Large intestine (tissue), 3 donors: ENCODE data around the gene HOXA4. TPM values are rescaled to one million over a fixed set of nuclear protein-coding genes. Genes with fewer than 3 reads are reported as not detected.
A peak's percentile ranks its signal among the peaks of the same experiment; 100 is the strongest.

ENCODE experiments used
- DNase-seq, 2 donors: peaks; one replicate each; pipeline versions ENCODE4 v3.0.0 to v3.0.0-alpha.2; 2013
- H3K27ac ChIP-seq: one replicate; pipeline ENCODE4 v1.5.1; 2013; ENCODE audit warnings: low read length
- H3K27me3 ChIP-seq: 2 replicates; pipeline ENCODE4 v1.6.1; 2013; ENCODE audit warnings: low read length; ENCODE audit not compliant: control insufficient read depth, insufficient read depth
- H3K36me3 ChIP-seq: 2 replicates; pipeline ENCODE4 v1.6.1; 2013; ENCODE audit warnings: low read length; ENCODE audit not compliant: control insufficient read depth, insufficient read depth
- H3K4me1 ChIP-seq: one replicate; pipeline ENCODE4 v1.6.1; 2013; ENCODE audit warnings: low read length; ENCODE audit not compliant: control insufficient read depth, insufficient read depth
- H3K4me3 ChIP-seq: one replicate; pipeline ENCODE4 v1.5.1; 2013; ENCODE audit warnings: low read length
- H3K9me3 ChIP-seq: one replicate; pipeline ENCODE4 v1.6.1; 2013; ENCODE audit warnings: mild to moderate bottlenecking, low read depth, low read length, moderate library complexity; ENCODE audit not compliant: control insufficient read depth
- WGBS: methylation state at CpG from one replicate; pipeline ENCODE4 v1.1.5; 2013; ENCODE audit warnings: low lambda C conversion rate; ENCODE audit not compliant: insufficient coverage; 5-methylcytosine and 5-hydroxymethylcytosine counted together
- polyA plus RNA-seq: library from polyadenylated mRNA; unstranded; fragments of 120-200 nt; gene quantifications from one replicate; pipeline ENCODE4 v1.2.1, GENCODE V29; 2013

The HOXA4 gene
- polyA plus RNA-seq, 1 donor: 19.7 TPM

- WGBS: no CpG with 5 or more reads among the region's 27 CpGs
- Histone ChIP-seq H3K9me3 (peaks cover 23% of the 10 kb centered on the region), H3K4me3 (peak overlapping the region; percentile 73), H3K27me3 (peaks cover 94% of the 10 kb centered on the region), H3K4me1 (peaks cover 18% of the 10 kb centered on the region), H3K27ac (peak overlapping the region; percentile 89), H3K36me3 (peaks cover 3% of the 10 kb centered on the region)
- DNase-seq: no peak
Measured at GRCh38 chr7:27151341-27151930, 20.9 kb upstream of the HOXA4 start.

DNA sequence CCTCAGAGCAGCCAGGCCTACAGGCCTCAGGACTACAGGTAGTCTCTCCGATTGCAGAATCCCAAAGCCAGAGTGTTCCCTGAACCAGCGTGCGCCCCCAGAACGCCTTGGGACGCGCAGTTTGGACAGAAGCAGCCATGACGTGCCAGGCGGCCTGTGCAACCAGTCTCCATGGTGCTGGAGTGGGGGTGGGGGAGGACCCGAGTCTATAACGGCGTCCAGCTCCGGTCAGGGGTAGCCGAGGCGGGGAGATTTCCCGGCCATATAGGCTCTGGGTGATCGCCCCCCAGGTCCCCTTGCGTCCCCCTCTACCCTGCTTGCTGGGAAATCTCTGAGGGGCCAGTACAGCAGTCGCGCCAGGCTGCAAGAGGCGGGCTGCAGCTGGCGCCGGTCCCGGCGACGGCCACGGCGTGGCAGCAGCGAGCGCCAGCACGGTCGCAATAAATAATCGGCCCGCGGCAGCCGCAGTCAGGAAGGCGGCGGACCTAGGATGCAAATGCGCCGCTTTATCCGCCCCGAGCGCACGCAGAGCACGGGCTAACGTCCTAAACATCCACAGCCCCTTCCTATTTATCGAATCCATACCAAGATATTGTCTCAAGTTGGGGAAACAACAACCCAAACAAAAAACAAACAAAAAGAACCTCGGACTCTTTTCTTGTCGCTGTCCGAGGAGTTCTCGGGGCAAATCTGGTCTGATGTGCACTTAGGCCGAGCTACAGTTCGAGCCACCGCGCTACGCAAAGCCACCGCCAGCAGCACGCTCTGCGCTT lies 20.2 kb upstream of the HOXA4 start:
- Histone ChIP-seq H3K4me3 (peak overlapping the region; percentile 73), H3K36me3 (peaks cover 3% of the 10 kb centered on the region), H3K27me3 (peaks cover 94% of the 10 kb centered on the region), H3K27ac (peak overlapping the region; percentile 89), H3K4me1 (peaks cover 17% of the 10 kb centered on the region), H3K9me3 (peaks cover 20% of the 10 kb centered on the region)
- WGBS: no CpG with 5 or more reads among the region's 58 CpGs
- DNase-seq: peak in 1 of 2 donors; percentile 77

DNA sequence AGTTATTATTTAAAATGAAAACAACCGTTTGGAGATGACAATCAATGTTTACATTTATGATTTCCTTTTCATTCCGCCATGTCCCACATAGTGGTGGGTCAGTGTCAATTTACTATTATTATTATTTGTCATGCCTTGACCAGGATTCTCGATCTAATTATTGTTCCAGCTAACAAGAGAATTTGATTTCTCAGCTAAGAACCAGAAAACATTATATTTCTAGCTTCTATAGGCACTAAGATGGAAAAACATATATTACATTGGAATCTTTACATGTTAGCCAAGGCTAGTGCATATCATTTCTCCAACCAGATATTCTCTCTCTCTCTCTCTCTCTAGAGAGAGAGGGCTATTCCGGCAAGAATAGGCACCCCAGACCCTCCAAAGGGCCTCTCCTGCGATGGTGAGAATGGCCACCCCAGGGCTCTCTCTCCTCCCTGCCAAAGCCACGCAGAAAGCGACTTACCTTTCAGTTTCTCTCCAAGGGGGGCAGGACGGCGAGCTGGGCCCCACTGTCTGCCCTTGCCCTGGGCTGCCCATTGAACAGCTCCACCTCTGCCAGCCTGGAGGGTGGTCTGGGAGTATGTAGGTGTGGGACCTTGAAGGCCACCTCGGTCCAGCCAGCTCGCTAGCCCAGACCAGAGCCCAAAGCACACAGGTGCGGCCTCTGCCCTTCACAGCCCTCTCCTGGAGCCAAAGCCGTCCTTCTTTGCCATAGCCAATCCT lies 19.4 kb upstream of the HOXA4 start:
- peaks cover 94% of the 10 kb centered on the region for H3K27me3 ChIP-seq
- DNase-seq: no peak
- H3K9me3 ChIP-seq: peaks cover 27% of the 10 kb centered on the region
- peak overlapping the region; percentile 73 for H3K4me3 ChIP-seq
- H3K4me1 ChIP-seq: peaks cover 23% of the 10 kb centered on the region
- peaks cover 8% of the 10 kb centered on the region for H3K36me3 ChIP-seq
- peak overlapping the region; percentile 59 for H3K27ac ChIP-seq
- 64% methylated on average over 2 of the region's 13 CpGs for WGBS

DNA sequence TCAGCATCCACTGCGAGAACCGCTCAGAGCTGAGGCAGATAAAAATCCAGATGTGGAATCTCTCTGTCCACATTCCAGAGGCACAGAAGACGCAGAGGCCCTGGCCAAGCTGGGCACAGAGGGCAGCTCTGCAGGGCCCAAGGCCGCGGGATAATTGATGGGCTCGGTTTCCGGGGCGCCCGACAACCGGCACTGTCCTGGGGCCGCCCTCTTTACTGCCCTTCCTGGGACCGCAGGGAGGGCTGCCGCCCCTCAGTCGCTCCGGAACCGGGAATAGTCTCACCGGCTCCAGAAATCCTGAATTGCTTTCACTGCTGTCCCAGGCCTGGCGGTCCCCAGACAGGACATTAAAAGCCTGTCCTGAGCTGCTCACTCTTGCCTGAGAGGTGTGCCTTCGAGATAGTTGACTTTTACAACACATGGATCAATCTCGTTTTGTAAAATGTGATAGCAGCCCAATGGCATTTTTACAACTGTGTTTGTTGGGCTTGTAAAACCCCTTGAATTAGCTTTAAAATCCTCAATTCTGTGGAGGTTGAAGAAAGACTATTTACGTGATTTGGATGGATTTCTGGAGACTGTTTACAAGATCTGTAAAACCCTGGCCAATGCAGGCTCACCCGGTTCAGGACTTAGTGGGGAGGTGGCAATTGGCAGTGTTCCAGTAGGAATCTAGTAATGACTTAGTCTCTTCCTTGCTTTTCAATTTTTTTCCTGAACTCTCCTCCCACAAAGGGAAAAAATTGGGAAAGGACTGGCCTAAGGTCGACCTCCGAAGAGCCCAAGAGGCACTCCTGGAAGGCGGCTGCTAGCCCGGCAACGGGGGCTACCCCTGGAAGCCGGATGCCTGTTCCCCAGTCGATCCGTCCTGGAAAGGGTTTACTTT lies 18.4 kb upstream of the HOXA4 start:
- Histone ChIP-seq H3K4me1 (peaks cover 30% of the 10 kb centered on the region), H3K4me3 (peak overlapping the region; percentile 73), H3K36me3 (peaks cover 8% of the 10 kb centered on the region), H3K9me3 (peaks cover 30% of the 10 kb centered on the region), H3K27me3 (peaks cover 94% of the 10 kb centered on the region), H3K27ac (peak overlapping the region; percentile 59)
- no CpG with 5 or more reads among the region's 30 CpGs for WGBS
- DNase-seq: no peak

GRCh38 chr7:27148031-27148755 lies 17.6 kb upstream of the HOXA4 start:
- Histone ChIP-seq H3K27ac (peak overlapping the region; percentile 59), H3K9me3 (peaks cover 30% of the 10 kb centered on the region), H3K4me3 (peak overlapping the region; percentile 73), H3K36me3 (peaks cover 10% of the 10 kb centered on the region), H3K27me3 (peaks cover 88% of the 10 kb centered on the region), H3K4me1 (peaks cover 32% of the 10 kb centered on the region)
- DNase-seq: no peak
- no CpG with 5 or more reads among the region's 28 CpGs for WGBS

DNA sequence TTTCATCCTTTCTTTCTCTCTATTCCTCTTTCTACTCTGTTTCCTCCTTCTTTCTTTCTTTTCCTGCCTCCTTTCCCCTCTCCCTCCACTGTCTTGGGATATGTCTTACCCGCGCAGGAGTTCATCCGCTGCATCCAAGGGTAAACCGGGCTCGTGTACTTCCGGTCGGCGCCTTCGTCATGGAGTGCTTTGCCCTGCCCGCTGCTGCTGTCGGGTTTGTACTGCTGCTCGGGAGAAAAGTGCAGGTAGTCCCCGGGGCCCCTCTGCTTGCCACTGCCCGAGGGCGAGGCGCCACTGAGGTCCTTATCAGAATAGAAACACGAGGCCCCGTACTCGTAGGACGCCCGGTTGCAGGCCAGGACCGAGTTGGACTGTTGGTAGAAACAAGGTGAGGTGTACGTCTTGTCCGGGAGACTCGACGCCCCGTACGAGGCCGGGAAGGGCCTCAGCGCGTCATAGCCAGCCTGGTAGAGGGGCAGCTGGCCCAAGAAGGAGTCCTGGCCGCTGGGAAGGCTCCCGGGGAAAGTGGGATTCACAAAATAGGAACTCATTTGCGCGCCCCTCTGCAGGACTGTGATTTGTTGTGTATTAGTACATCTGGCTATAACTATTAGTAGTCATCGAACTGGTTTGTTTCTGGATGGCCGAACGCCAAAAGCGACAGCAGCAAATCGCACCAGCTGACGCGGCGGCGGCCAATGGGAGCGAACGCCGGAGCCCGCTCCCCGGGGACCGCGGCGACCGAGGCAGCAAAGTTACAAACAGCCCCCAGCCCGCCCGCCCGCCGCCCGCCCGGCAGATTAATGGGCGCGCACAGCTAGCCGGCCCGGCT lies 16.9 kb upstream of the HOXA4 start, which contains the start of gene HOXA6:
Gene HOXA6 (minus strand): TSS at position 576 of the 832 bp plus-strand sequence. CDS start 25 bp downstream, at position 551.
- Histone ChIP-seq H3K4me1 (peaks cover 27% of the 10 kb centered on the region), H3K9me3 (peaks cover 27% of the 10 kb centered on the region), H3K36me3 (peaks cover 12% of the 10 kb centered on the region), H3K27ac (peak within 1 kb of the TSS; percentile 59), H3K4me3 (peak within 1 kb of the TSS; percentile 73), H3K27me3 (peaks cover 80% of the 10 kb centered on the region)
- 70% methylated on average over 2 of the region's 63 CpGs for WGBS
- no peak for DNase-seq

GRCh38 chr7:27146491-27147198 lies 16.1 kb upstream of the HOXA4 start:
- no CpG with 5 or more reads among the region's 5 CpGs for WGBS
- Histone ChIP-seq H3K27me3 (peaks cover 73% of the 10 kb centered on the region), H3K9me3 (peaks cover 21% of the 10 kb centered on the region), H3K4me1 (peaks cover 27% of the 10 kb centered on the region), H3K4me3 (peak overlapping the region; percentile 73), H3K36me3 (peaks cover 12% of the 10 kb centered on the region), H3K27ac (peak overlapping the region; percentile 59)
- no peak for DNase-seq

DNA sequence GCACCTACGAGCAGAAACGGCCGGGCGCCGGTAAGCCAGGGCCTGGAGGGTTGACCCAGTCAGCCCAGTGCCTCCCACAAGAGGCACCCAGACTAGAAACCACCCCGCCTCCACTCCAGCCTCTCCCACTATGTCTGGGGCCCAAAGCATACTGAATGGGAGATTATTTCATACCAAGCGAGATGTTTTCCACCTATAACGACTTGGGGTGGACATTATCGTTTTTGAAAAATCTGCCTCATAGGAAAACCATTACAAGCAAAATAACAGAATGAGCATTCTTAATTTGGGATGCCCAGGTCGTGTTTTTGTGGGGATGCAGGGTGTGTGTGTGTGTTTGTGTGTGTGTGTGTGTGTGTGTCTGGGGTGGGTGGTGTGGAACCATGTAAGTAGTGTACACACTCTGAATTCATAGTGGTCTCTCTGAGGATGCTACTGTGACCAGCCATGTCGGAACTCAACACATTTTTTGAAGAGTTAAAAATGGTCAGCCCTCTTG lies 15.4 kb upstream of the HOXA4 start:
- Histone ChIP-seq H3K27ac (peak overlapping the region; percentile 59), H3K4me3 (peak overlapping the region; percentile 73), H3K36me3 (peaks cover 12% of the 10 kb centered on the region), H3K27me3 (peaks cover 66% of the 10 kb centered on the region), H3K9me3 (peaks cover 17% of the 10 kb centered on the region), H3K4me1 (peaks cover 27% of the 10 kb centered on the region)
- DNase-seq: no peak
- WGBS: no CpG with 5 or more reads among the region's 11 CpGs
